GM11168 (cell line): Measurements from ENCODE around the gene ERRFI1.
"Not testable (repeated sequence)": the region's sequence is repeated elsewhere in the genome, so short reads cannot be mapped to it uniquely, and the experiment has no call there.

Source experiments
- in situ Hi-C: fragments of 300-500 bp; cut with MboI; formaldehyde crosslinking; loops from one replicate; pipeline ENCODE4 v1.12.0; 2022; ENCODE audit warnings: low sequenced_read_pairs; ENCODE audit not compliant: unreplicated experiment

ERRFI1 gene

GRCh38 chr1:7983086-7983778 is 42.9 kb downstream of the ERRFI1 start:
- in situ Hi-C loops: no loop called here

GRCh38 chr1:7980984-7981383 is 45.1 kb downstream of the ERRFI1 start:
- in situ Hi-C loops: no loop called here

GRCh38 chr1:7975212-7975865 is 50.8 kb downstream of the ERRFI1 start:
- in situ Hi-C loops: no loop called here

GRCh38 chr1:7973086-7973485 is 53.0 kb downstream of the ERRFI1 start:
- in situ Hi-C loops: no loop called here

DNA sequence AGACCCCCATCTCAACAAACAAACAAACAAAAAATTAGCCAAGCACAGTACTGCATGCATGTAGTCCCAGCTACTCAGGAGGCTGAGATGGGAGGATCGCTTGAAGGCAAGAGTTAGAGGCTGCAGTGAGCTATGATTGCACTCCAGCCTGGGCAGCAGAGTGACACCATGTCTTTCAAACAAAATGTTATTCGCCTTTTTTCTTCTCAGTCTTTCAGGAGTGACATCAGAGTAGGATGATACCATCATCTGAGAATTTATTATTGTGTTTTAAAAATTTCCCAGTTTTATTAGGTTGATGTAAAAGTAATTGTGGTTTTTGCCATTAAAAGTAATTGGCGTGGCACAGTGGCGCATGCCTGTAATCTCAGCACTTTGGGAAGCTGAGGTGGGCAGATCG is 53.8 kb downstream of the ERRFI1 start:
- in situ Hi-C loops: no loop called here

DNA sequence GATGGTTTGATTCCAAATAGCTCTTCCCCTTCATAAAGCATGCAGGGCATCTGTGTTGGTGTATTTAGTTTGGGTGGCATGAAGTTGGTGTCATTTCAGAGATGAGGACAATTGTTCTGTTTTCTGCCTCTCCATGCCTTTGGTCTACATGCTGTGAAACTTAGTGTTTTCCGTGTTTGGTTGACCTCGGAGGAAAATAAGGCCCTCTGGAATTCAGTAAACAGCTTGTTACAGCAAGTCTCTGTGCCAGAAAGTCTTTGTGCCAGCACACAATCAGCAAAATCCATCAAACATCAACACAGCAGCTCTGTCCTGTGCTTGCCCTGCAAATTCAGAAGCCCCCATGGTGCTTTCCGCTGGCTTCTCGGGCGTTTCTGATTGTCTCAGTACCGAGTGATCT is 55.1 kb downstream of the ERRFI1 start:
- in situ Hi-C loops: no loop called here

- in situ Hi-C loops: no loop called here
Observed at GRCh38 chr1:7970246-7970645, 55.9 kb downstream of the ERRFI1 start.

GRCh38 chr1:7967651-7968050 is 58.5 kb downstream of the ERRFI1 start:
- in situ Hi-C loops: no loop called here

- in situ Hi-C loops: no loop called here
Observed at GRCh38 chr1:7967196-7967595, 58.9 kb downstream of the ERRFI1 start.

DNA sequence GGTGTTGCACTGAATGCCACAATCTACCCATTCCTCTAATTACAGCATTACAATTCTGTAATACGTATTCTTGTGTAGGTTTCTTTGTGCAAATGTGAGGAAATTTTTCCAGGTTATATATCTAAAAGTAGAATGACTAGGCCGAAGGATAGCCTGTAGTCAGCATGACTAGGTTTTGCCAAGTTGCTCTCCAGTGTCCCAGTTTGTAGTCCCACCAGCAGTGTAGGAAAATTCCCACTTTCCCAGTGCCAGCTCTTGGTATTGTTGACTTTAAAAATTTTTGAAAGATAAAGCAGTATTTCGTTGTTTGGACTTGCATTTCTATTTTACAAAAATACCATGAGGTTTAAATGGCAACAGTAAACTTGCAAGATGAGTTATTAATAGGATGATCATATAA is 61.6 kb downstream of the ERRFI1 start:
- in situ Hi-C loops: no loop called here

- in situ Hi-C loops: not testable (repeated sequence)
Observed at GRCh38 chr1:7963841-7964240, 62.3 kb downstream of the ERRFI1 start.

DNA sequence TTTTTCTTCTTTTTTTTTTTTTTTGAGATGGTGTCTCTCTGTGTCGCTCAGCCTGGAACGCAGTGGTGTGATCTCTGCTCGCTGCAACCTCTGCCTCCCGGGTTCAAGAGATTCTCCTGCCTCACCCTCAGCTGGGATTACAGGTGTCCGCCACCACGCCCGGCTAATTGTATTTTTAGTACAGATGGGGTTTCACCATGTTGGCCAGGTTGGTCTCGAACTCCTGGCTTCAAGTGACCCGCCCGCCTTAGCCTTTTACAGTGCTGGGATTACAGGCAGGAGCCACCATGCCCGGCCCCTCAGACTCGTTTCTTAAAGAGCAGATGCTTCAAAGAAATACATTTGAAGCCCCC is 62.8 kb downstream of the ERRFI1 start:
- in situ Hi-C loops: not testable (repeated sequence)

DNA sequence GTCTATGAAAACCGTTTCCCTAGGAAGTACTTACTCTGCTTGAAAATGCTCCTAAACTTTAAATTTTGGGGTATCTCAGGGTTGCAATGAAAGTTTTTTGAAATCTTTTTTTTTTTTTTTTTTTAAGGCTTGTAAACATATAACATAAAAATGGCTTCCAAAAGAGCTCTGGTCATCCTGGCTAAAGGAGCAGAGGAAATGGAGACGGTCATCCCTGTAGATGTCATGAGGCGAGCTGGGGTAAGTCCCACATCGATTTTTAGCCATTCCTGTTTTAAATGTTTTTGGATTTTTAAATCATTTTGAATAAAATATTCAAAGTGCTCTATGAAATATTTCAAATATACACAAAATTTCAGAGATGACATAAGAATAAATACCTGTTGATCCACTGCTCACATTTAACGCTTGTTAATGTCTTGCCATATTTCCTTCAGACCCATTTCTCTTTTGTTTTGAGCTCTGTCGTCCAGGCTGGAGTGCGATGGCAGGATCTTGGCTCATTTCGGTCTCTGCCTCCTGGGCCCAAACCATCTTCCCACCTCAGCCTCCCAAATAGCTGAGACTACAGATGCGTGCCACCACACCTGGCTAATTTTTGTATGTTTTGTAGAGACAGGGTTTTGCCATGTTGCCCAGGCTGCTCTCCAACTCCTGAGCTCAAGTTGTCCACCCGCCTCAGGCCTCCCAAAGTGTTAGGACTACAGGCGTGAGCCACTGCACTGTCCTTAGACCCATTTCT is 63.3 kb downstream of the ERRFI1 start:
- in situ Hi-C loops: no loop called here

DNA sequence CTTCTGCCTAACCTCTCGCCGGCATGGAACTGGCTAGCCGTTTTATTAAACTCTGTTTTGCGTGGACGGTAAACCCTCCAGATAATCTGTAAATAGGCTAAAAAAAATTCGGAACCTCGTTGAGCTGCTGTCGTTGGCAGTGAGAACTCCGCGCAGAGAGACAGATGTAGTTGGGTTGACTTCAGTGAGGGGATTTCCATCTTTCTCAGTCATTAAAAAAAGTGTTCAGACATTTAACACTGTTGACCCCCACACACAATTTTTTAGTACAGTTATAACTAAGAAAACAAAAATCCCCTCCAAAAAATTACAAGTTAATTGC is 64.1 kb downstream of the ERRFI1 start:
- in situ Hi-C loops: no loop called here
